Activated naive CD4-positive, alpha-beta T cell (primary cell): Measurements from ENCODE around the gene MICU1.

Source experiments
- DNase-seq, 4 experiments: peaks; one replicate each; lab custom pipeline; 2025; lab: John Stamatoyannopoulos, UW

Gene MICU1

GRCh38 chr10:72626444-72626754, 520 bp upstream of the MICU1 start:
- DNase-seq = no peak

GRCh38 chr10:72625276-72625607, 637 bp downstream of the MICU1 start:
- DNase-seq = no peak

GRCh38 chr10:72622271-72622670, 3.6 kb downstream of the MICU1 start:
- DNase-seq = no peak

- DNase-seq = no peak
Observed at GRCh38 chr10:72616716-72617115, 9.2 kb downstream of the MICU1 start.

GRCh38 chr10:72615970-72616369, 9.9 kb downstream of the MICU1 start:
- no peak for DNase-seq

- no peak for DNase-seq
Observed at GRCh38 chr10:72612203-72612826, 13.6 kb downstream of the MICU1 start.

GRCh38 chr10:72611783-72612182, 14.1 kb downstream of the MICU1 start:
- no peak for DNase-seq

- no peak for DNase-seq
Observed at GRCh38 chr10:72610466-72610865, 15.4 kb downstream of the MICU1 start.

GRCh38 chr10:72605122-72605521, 20.8 kb downstream of the MICU1 start:
- DNase-seq = no peak

GRCh38 chr10:72601144-72601543, 24.7 kb downstream of the MICU1 start:
- no peak for DNase-seq

GRCh38 chr10:72598769-72599701, 26.8 kb downstream of the MICU1 start:
- no peak for DNase-seq

- DNase-seq = no peak
Observed at GRCh38 chr10:72597897-72598296, 28.0 kb downstream of the MICU1 start.

GRCh38 chr10:72595436-72595835, 30.4 kb downstream of the MICU1 start:
- no peak for DNase-seq

GRCh38 chr10:72593963-72594362, 31.9 kb downstream of the MICU1 start:
- DNase-seq = no peak

GRCh38 chr10:72588266-72588665, 37.6 kb downstream of the MICU1 start:
- no peak for DNase-seq

GRCh38 chr10:72587568-72587967, 38.3 kb downstream of the MICU1 start:
- DNase-seq = no peak

GRCh38 chr10:72574636-72575035, 51.2 kb downstream of the MICU1 start:
- no peak for DNase-seq

GRCh38 chr10:72573079-72573478, 52.8 kb downstream of the MICU1 start:
- DNase-seq = no peak

- DNase-seq = no peak
Observed at GRCh38 chr10:72567889-72568640, 57.8 kb downstream of the MICU1 start.

GRCh38 chr10:72567421-72567820, 58.5 kb downstream of the MICU1 start:
- DNase-seq = no peak

GRCh38 chr10:72564596-72564995, 61.3 kb downstream of the MICU1 start:
- no peak for DNase-seq

GRCh38 chr10:72563327-72563932, 62.4 kb downstream of the MICU1 start:
- DNase-seq = no peak

- DNase-seq = no peak
Observed at GRCh38 chr10:72561745-72562166, 64.1 kb downstream of the MICU1 start.
